OCI-LY7 (cell line): ENCODE measurements around the gene CDC42BPA. TPM values are rescaled to one million over a fixed set of nuclear protein-coding genes. Genes with fewer than 3 reads are reported as not detected.

Experiments
- BruUV-seq: library from RNA; stranded (reverse); fragments of 400-500 nt; replicated peaks from 2 replicates; lab custom pipeline; 2021; lab: Mats Ljungman, UMichigan
- CTCF ChIA-PET: fragments of 300-600 bp; sonication (Branson Sonifier 250); formaldehyde crosslinking; loops from one replicate; lab custom pipeline; 2022; ENCODE audit warnings: antibody characterized with exemption; ENCODE audit not compliant: unreplicated experiment; lab: Charles Lee
- POLR2A ChIA-PET: fragments of 300-600 bp; sonication (Branson Sonifier 250); formaldehyde crosslinking; loops from one replicate; lab custom pipeline; 2022; ENCODE audit warnings: antibody characterized with exemption; lab: Charles Lee
- DNase-seq: peaks from one replicate; pipeline ENCODE4 v3.0.0-alpha.2; 2015; ENCODE audit warnings: low spot score
- H2AFZ ChIP-seq: fragments of 200-600 bp; sonication (generic), shearing (Covaris generic); 2 replicates; pipeline ENCODE4 v1.6.1; 2014; ENCODE audit warnings: mild to moderate bottlenecking, antibody characterized with exemption, low read length, moderate library complexity
- H3K27ac ChIP-seq: fragments of 200-600 bp; sonication (generic); 2 replicates; pipeline ENCODE4 v1.5.1; 2014; ENCODE audit warnings: mixed run types, low read depth, mild to moderate bottlenecking, moderate library complexity, low read length, inconsistent platforms; ENCODE audit not compliant: poor library complexity, severe bottlenecking
- H3K36me3 ChIP-seq: fragments of 200-600 bp; sonication (generic); 2 replicates; pipeline ENCODE4 v1.6.1; 2014; ENCODE audit warnings: mild to moderate bottlenecking, antibody characterized with exemption, low read length, moderate library complexity, mixed read lengths; ENCODE audit not compliant: insufficient read depth
- H3K4me1 ChIP-seq: fragments of 200-600 bp; sonication (generic); 2 replicates; pipeline ENCODE4 v1.5.1; 2014; ENCODE audit warnings: mild to moderate bottlenecking, low read length; ENCODE audit not compliant: insufficient read depth, poor library complexity, severe bottlenecking
- H3K4me2 ChIP-seq: fragments of 200-600 bp; sonication (generic); 2 replicates; pipeline ENCODE4 v1.6.1; 2014; ENCODE audit warnings: mild to moderate bottlenecking, low read length
- H3K4me3 ChIP-seq: fragments of 200-600 bp; sonication (generic); 2 replicates; pipeline ENCODE4 v1.5.1; 2014; ENCODE audit warnings: mild to moderate bottlenecking, low read depth, low read length; ENCODE audit not compliant: poor library complexity, severe bottlenecking
- H3K79me2 ChIP-seq: fragments of 200-600 bp; sonication (generic); 2 replicates; pipeline ENCODE4 v1.6.1; 2016; ENCODE audit warnings: low read depth, mild to moderate bottlenecking, low read length, moderate library complexity, mixed read lengths; ENCODE audit not compliant: insufficient read depth
- H3K9me2 ChIP-seq: fragments of 200-600 bp; sonication (generic); 2 replicates; pipeline ENCODE4 v1.6.1; 2016; ENCODE audit warnings: mild to moderate bottlenecking, low read length, mixed read lengths; ENCODE audit not compliant: insufficient read depth
- H3K9me3 ChIP-seq: fragments of 200-600 bp; sonication (generic); 2 replicates; pipeline ENCODE4 v1.6.1; 2014; ENCODE audit warnings: mild to moderate bottlenecking, mixed run types, low read length, mixed read lengths
- H4K20me1 ChIP-seq: fragments of 200-600 bp; sonication (generic); 2 replicates; pipeline ENCODE4 v1.6.1; 2014; ENCODE audit warnings: mild to moderate bottlenecking, antibody characterized with exemption, low read length, moderate library complexity, mixed read lengths; ENCODE audit not compliant: insufficient read depth
- CTCF ChIP-seq: fragments of 200-600 bp; sonication (generic); conservative IDR thresholded peaks from 2 replicates; pipeline ENCODE4 v1.5.1; 2014; ENCODE audit warnings: mild to moderate bottlenecking, antibody characterized with exemption, low read length, moderate library complexity, mixed read lengths
- EZH2phosphoT487 ChIP-seq: fragments of 200-600 bp; sonication (generic); IDR thresholded peaks from 2 replicates; pipeline ENCODE4 v1.6.1; 2018; ENCODE audit warnings: low read depth, borderline replicate concordance, mild to moderate bottlenecking, mixed run types, antibody characterized with exemption, low read length, moderate library complexity, mixed read lengths
- intact Hi-C: fragments of 100-400 bp; cut with micrococcal nuclease; formaldehyde crosslinking; loops from one replicate; pipeline ENCODE4 v1.10.0; 2022; ENCODE audit not compliant: unreplicated experiment
- total RNA-seq, 2 experiments: library from RNA; depleted of rRNA in 1 of 2; stranded (reverse); fragments of >200 nt in 1 of 2; shearing (Covaris generic) in 1 of 2; gene quantifications; 2 replicates each; pipeline ENCODE4 v1.2.3, GENCODE V29; 2014 to 2022

CDC42BPA gene
- total RNA-seq, 2 experiments from 2014 or later, result not detected

GRCh38 chr1:227330279-227331076, 12.2 kb upstream of the CDC42BPA start:
- H3K4me3 ChIP-seq, result no peak overlapping the region
- no peaks in the 10 kb centered on the region for H3K36me3 ChIP-seq
- DNase-seq, result no peak
- no peaks in the 10 kb centered on the region for H4K20me1 ChIP-seq
- no peak for TF ChIP-seq EZH2phosphoT487
- no peak for TF ChIP-seq CTCF
- intact Hi-C loops, result no loop called here
- no peaks in the 10 kb centered on the region for H3K79me2 ChIP-seq
- BruUV-seq, result no TSS peak
- H3K4me1 ChIP-seq, result no peaks in the 10 kb centered on the region
- CTCF ChIA-PET, result no interaction called here
- no peak overlapping the region for H2AFZ ChIP-seq
- H3K9me2 ChIP-seq, result no peaks in the 10 kb centered on the region
- no peak overlapping the region for H3K27ac ChIP-seq
- POLR2A ChIA-PET, result interaction anchor here (0.9 kb wide), 1 partner anchor 17 kb away, joined by 5 read pairs; no protein-coding TSS in a partner anchor
- no peak overlapping the region for H3K4me2 ChIP-seq
- no peaks in the 10 kb centered on the region for H3K9me3 ChIP-seq

GRCh38 chr1:227328405-227329019, 10.2 kb upstream of the CDC42BPA start:
- POLR2A ChIA-PET, result interaction anchor here (0.7 to 1.0 kb wide), 4 partner anchors 10 to 254 kb away, joined by 3 to 5 read pairs (median 4); no protein-coding TSS in a partner anchor
- H4K20me1 ChIP-seq, result no peaks in the 10 kb centered on the region
- TF ChIP-seq EZH2phosphoT487 (no peak), CTCF (no peak)
- H3K4me2 ChIP-seq, result no peak overlapping the region
- BruUV-seq, result no TSS peak
- H2AFZ ChIP-seq, result no peak overlapping the region
- no peaks in the 10 kb centered on the region for H3K4me1 ChIP-seq
- no peak for DNase-seq
- no peaks in the 10 kb centered on the region for H3K9me3 ChIP-seq
- intact Hi-C loops, result no loop called here
- H3K36me3 ChIP-seq, result no peaks in the 10 kb centered on the region
- H3K27ac ChIP-seq, result no peak overlapping the region
- H3K4me3 ChIP-seq, result no peak overlapping the region
- CTCF ChIA-PET, result no interaction called here
- H3K9me2 ChIP-seq, result no peaks in the 10 kb centered on the region
- no peaks in the 10 kb centered on the region for H3K79me2 ChIP-seq

GRCh38 chr1:227325156-227325555, 6.9 kb upstream of the CDC42BPA start:
- POLR2A ChIA-PET, result interaction anchor here (1.1 to 1.7 kb wide), 2 partner anchors 18 to 24 kb away, joined by 3 read pairs; no protein-coding TSS in a partner anchor

More at GRCh38 chr1:227325156-227325555, 6.9 kb upstream of the CDC42BPA start:
- no peaks in the 10 kb centered on the region for H3K36me3 ChIP-seq
- H3K4me1 ChIP-seq, result no peaks in the 10 kb centered on the region
- no peak overlapping the region for H3K4me2 ChIP-seq
- no peak overlapping the region for H3K4me3 ChIP-seq
- intact Hi-C loops, result no loop called here
- DNase-seq, result no peak
- H3K9me2 ChIP-seq, result no peaks in the 10 kb centered on the region
- BruUV-seq, result no TSS peak
- CTCF ChIA-PET, result no interaction called here
- no peaks in the 10 kb centered on the region for H4K20me1 ChIP-seq
- no peaks in the 10 kb centered on the region for H3K79me2 ChIP-seq
- no peak overlapping the region for H3K27ac ChIP-seq
- TF ChIP-seq EZH2phosphoT487, result no peak
- TF ChIP-seq CTCF, result no peak
- no peaks in the 10 kb centered on the region for H3K9me3 ChIP-seq
- no peak overlapping the region for H2AFZ ChIP-seq
